GOT3 (cell line): Measurements from ENCODE around the gene CRCP.
"Not testable (repeated sequence)": the region's sequence is repeated elsewhere in the genome, so short reads cannot be mapped to it uniquely, and the experiment has no call there.

Source experiments
- DNase-seq: peaks from one replicate; lab custom pipeline; 2025; ENCODE audit warnings: mixed read lengths; lab: John Stamatoyannopoulos, UW

Gene CRCP

DNA sequence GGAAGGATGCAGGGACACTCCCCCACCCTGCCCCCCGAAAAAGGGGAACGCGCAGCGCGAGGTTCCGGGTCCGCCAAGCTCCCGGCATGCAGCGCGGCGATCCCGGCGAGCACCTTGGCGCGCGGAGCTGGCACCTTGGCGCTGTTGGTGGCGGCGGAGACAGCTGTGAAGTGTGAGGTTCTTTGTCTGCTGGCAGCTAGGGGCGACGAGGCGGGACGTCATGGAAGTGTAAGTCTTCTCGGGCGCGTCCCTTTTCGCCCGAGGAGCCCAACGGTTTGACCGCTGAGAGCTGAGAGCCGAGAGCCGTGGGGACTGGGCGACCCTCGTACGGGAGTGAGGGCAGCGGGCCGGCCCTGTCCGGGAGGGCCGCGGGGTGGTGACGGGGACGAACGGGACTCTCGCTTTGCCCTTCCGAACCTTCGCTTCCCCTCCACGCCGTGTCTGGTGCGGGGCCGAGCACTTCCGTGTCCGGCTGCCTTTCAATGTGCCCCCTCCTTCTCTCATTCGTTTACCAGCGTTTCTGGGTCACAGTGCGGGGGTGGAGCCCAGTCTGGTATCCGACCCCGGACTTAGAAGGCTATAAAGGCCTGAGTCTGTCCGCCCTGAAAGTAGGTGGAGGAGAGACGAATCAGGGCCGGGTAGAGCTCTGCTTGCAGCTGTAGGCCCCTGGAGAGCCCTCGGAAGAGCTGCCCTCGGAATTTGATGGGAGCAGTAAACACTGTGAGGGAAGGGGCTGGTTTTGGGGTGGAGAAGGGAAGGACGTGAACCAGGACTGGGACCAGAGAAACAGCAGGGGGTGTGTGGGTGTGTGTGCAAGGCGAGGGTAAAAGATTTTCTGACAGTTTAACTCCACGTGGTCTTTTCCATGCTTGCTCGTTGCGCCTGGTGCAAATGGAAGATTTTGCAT, at the start of gene CRCP:
TSS of gene CRCP (plus strand) at position 105 of the 907 bp plus-strand sequence. CDS start at position 221, 116 bp downstream.
- peak; percentile 53 for DNase-seq

DNA sequence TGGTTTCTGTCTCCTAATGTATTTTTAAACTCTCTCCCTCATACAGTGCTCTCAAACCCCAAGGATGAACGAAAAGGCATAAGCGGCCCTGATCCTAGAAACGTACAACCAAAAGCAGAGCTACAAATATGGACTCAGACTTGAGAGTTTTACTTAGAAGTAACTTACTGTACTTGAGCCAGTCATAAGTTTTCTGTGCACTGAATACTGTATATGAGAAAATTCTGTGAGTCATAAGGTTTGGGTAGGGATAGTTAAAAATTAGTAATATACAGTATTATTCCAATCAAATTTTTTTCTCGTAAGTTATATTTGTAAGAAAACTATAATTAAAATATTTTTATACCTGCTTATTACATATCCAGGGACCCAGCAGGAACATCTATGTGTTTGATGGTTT, 44.9 kb upstream of the CRCP start:
- DNase-seq, result no peak

DNA sequence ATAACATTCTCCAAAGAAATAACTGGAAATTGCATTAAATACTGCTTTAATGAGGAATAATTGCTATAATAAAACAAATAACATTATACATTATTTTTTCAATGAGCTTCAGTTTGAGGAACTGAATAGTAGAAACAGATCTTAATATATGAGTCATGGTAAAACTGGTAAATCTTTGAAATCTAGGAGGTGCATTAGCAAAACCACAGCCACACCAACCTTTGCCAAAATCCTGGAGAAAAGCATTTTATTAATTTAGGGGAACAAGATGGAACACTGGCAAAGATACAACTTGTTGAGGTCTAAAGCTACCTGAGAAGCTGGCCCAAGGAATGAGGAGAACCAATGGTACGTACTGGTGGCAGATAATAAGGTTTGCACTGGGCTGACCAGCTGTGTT, 44.4 kb upstream of the CRCP start:
- no peak for DNase-seq

DNA sequence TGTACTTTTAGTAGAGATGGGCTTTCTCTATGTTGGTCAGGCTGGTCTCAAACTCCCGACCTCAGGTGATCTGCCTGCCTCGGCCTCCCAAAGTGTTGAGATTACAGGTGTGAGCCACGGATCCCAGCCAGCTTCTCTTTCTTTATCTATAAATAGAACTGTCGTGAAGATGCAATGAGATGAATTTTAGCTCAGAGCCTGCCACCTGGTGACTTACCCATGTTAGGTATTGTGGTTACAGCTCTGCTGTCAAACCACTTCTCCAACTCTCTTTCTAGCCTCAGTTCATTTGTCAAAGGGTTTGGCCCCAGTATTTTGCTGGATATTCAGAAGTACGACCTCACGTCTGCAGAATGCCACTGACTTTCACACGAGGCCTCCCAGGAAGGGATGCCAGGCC, 42.4 kb upstream of the CRCP start:
- not testable (repeated sequence) for DNase-seq

DNA sequence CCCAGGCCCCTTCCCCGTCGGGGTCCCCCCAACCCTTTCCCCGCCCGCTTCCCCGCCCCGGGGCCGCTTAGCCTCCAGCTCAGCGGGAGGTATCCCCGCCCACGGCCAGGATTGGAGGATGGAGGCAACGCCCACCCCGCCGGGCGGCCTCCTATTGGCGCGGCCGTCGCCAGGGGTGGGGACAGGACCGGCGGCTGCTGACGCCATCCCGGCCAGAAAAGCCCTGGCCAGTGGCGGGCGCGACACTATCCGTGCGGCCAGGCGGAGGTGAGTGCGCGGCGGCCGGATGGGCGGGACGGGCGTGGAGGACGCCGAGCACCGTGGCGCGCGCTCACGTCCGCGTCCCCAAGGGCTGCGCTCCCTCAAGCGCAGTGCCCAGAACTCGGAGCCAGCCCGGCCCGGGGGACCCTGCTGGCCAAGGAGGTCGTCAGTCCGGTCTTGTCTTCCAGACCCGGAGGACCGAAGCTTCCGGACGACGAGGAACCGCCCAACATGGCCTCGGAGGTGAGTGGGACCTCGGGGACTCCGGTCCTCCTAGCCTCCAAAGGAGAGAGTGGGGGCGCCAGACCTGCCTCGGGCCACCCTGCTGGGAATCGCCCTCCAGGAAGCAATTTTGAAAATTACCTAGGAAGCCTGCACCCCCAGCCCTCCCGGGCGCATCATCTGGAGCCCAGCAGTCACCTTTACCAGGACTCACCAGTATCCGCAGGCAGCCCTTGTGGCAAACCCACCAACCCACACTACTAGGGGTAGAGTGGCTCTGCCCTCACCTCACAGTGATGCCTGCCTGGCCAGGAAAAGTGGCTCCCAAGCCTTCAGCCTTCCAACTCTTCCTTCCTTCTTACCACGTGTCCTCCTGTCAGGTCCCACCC, 38.8 kb upstream of the CRCP start, which contains the start of gene ASL:
TSS of gene ASL (plus strand) at position 230 of the 872 bp plus-strand sequence. CDS start at position 493, 263 bp downstream.
- peak; percentile 73 for DNase-seq

DNA sequence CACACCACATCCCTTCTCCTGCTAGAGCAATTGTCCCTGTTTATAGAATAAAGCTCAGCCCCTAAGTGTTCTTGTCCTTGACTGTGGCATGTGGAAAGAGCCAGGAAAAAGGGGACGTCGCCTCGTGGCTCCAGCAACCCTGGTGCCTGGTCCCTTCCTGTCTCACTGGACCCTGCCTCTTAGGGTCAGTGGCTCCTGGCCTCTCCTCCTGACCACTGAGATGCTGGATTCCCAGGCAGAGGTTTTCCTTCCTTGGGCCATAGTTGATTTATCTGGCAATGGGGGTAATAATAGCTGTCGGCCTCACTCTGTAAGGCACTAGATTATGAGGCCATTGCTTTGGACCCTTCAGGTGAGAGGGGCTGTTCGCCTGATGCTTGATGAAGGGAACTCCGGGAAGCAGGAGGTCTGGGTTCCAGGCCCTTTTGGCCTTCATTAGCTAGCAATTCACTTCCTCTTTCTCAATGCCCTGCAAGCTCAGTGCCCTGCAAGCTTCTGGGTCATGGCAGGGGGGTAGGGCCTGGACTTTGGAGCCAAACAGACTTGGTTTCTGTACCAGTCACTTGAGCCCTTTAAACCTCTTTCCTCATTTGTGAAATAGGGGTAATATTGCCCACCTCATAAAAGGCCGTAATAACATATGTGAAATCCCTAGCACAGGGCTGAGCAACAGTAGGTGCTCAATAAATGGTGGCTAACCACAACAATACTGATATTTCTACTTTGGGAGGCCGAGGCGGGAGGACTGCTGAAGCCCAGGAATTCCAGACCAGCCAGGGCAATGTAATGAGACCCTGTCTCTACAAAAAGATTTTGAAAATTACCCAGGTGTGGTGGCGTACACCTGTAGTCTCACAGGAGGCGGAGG, 38.0 kb upstream of the CRCP start:
- DNase-seq, result no peak

DNA sequence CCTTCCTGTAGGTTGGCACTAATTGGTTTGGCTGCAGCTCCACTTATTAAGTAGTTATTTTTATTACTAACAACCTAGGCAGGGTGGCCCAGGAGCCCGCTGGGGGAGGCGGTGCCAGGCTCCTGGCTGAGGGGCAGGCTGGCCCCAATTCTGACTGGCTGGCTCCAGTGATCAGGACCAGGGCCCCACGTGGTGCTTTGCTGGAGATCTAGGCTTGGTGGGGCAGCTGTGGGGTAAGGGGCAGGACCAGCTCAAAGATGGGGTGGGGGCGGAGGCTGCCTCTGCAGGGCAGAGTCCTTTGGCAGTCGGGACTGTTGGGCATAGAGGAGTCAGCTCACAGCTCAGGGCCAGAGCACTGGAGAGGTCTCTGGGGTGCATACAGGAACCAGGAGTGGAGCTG, 36.6 kb upstream of the CRCP start:
- DNase-seq, result no peak

DNA sequence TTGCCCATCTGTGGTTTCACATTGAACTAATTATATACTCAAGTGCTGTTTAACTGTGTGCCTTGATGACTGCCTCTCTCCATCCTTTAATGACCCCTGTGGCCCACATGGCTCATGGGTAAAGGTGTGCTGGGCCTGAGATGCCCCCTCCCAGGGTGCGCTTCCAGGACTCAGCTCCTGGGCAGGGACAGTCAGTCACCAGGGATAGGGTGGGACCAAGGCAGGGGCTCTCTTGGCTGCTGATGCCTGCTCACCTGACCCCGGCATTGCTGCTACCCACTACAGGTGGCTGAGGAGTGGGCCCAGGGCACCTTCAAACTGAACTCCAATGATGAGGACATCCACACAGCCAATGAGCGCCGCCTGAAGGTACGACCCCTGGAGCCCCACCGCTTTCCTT, 32.6 kb upstream of the CRCP start:
- no peak for DNase-seq

DNA sequence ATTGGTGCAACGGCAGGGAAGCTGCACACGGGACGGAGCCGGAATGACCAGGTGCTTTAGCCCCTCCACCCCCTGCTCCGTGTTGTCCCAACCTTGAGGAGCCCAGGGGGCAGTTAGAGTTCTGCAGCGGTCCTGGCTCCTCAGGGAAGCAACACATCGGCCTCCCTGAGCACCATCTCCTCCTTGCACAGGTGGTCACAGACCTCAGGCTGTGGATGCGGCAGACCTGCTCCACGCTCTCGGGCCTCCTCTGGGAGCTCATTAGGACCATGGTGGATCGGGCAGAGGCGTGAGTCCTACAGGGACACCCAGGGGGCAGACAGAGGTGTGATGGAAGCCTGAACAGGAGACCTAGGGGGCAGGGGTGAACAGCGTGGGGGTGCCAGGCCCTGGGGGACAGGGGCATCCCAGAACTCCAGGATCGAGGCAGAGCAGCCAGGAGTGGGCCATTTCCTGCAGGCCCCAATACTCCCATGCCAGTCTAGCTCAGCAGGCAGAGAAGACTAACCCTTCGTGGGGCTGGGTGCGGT, 31.7 kb upstream of the CRCP start:
- no peak for DNase-seq

DNA sequence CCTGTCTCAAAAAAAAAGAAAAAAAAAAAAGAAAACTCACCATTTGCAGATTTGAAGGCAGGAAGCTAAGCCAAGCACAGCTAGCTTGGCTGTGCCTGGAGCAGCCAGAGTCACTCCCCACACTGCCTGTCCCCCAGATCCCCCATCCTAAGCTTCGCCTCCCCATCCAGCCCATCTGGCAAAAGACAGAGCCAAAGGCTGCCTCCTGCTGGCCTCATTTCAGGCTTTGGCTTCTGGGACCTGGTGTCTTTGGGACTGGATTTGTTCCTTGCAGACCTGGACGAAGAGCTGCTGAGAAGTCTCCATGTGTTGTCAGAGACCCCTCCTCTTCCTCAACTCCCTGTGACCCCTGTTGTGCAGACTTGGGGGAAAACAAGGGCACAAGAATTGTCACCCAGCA, 31.0 kb upstream of the CRCP start:
- DNase-seq, result no peak

DNA sequence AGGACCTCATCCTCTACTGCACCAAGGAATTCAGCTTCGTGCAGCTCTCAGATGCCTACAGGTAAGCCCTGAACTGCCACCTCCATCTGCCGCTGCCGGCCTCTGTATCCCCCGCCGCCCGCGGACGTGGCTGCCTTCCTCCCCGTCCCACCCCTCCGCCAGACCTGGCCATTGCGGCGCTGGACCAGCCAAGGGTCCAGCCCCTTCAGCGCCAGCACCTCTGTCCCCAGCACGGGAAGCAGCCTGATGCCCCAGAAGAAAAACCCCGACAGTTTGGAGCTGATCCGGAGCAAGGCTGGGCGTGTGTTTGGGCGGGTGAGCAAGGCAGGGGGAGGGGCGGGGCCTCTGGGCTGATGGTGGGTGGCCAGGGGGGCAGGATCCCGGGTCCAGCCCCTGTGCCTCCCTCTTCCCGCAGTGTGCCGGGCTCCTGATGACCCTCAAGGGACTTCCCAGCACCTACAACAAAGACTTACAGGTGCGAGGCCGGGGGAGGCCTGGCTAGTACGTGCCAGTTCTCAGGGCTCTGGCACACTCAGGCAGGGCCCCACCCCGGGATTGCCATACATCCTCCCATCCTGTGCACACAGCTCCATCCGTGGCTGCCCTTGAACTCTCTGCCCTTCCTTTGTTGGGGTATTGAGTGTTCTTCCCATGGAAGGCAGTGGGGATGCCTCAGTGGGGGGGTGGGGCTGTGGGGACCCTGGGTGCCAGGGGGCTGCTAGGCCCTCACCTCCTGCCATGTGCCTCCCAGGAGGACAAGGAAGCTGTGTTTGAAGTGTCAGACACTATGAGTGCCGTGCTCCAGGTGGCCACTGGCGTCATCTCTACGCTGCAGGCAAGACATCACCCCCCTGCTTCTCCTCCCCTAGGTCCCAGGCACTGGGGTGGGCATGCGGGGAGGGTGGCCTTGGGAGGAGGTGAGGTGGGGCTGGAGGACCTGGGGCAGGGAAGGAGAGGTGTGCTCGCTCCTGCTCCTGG, 25.5 kb upstream of the CRCP start:
- DNase-seq, result no peak

DNA sequence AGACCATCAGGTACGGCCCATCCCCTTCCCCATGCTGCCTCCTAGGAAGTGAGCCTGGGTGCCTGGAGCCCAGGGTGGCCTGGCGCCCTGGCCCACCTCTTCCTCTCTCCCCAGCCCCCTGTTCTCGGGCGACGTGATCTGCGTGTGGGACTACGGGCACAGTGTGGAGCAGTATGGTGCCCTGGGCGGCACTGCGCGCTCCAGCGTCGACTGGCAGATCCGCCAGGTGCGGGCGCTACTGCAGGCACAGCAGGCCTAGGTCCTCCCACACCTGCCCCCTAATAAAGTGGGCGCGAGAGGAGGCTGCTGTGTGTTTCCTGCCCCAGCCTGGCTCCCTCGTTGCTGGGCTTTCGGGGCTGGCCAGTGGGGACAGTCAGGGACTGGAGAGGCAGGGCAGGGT, 22.0 kb upstream of the CRCP start:
- DNase-seq, result no peak

DNA sequence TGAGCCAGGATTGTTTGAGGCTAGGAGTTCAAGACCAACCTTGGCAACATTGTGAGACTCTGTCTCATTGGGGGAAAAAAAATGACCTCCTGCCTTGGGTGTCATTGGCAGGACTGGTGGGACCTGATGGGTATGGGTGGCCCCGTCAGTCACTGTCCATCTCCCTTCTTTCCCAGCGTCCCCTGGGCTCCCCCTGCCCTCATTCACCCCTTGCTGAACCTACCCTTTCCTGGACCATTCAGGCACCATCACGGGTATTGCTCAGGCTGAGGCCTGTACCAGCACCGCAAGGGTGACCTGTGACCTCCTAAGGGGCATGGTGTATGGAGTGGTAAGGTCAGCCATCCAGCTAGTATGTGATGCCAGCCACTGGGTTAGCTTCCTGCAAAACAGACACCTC, 19.6 kb upstream of the CRCP start:
- no peak for DNase-seq

DNA sequence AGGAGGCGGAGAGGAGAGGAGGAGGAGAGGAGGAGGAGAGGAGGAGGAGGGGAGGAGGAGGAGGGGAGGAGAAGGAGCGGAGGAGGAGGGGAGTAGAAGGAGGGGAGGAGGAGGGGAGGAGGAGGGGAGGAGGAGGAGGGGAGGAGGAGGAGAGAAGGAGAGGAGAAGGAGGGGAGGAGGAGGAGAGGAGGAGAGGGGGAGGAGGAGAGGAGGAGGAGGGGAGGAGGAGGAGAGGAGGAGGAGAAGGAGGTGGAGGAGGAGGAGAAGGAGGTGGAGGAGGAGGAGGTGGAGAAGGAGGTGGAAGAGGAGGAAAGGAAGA, 15.5 kb upstream of the CRCP start:
- DNase-seq, result no peak

DNA sequence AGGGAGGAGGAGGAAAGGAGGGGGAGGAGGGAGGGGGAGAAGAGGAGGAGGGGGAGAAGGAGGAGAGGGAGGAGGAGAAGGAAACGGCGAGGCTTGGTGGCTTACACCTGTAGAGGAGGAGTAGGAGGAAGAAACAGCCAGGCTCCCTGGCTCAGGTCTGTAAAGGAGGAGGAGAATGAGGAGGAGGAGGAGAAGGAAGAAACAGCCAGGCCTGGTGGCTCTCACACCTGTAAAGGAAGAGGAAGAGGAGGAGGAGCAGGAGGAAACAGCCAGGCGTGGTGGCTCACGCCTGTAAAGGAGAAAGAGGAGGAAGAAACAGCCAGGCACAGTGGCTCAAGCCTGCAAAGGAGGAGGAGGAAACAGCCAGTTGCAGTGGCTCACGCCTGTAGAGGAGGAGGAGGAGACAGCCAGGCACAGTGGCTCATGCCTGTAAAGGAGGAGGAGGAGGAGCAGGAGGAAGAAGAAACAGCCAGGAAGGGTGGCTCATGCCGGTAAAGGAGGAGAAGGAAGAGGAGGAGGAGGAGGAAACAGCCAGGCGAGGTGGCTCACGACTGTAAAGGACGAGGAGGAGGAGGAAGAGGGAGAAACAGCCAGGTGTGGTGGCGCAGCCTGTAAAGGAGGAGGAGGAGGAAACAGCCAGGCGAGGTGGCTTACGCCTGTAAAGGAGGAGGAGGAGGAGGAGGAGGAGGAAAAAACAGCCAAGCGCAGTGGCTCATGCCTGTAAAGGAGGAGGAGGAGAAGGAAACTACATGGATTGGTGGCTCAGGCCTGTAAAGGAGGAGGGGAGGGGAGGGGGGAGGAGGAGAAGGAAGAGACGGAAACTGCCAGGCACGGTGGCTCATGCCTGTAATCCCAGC, 14.9 kb upstream of the CRCP start:
- no peak for DNase-seq

DNA sequence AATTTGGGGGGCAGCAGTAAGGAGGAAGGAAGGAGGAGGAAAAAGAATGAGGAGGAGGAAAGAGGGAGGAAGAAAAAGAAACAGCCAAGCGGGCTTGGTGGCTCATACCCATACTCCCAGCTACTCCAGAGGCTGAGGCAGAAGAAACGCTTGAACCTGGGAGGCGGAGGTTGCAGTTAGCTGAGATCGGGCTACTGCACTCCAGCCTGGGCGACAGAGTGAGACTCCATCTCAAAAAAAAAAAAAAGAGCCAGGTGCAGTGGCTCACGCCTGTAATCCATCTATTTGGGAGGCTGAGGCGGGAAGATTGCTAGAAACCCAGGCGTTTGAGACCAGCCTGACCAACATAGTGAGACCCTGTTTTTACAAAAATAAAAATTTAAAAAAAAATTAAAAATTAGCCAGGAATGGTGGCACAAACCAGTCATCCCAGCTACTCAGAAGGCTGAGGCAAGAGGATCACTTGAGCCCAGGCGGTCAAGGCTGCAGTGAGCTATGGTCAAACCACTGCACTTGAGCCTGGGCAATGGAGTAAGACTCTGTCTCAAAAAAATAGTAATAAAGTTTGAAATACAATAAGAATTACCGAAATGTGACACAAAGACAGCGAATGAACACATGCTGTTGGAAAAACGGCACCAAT, 14.1 kb upstream of the CRCP start:
- DNase-seq, result no peak

DNA sequence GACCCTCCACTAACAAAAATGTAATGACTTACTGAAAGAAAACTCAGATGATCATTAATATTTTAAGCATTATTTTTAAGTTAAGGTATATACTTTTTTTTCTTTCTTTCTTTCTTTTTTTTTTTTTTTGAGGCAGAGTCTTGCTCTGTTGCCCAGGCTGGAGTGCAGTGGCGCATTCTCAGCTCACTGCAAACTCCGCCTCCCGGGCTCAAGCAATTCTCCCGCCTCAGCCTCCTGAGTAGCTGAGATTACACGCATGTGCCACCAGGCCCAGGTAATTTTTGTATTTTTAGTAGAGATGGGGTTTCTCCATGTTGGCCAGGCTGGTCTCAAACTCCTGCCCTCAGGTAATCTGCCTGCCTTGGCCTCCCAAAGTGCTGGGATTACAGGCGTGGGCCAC, 12.5 kb upstream of the CRCP start:
- DNase-seq, result not testable (repeated sequence)

DNA sequence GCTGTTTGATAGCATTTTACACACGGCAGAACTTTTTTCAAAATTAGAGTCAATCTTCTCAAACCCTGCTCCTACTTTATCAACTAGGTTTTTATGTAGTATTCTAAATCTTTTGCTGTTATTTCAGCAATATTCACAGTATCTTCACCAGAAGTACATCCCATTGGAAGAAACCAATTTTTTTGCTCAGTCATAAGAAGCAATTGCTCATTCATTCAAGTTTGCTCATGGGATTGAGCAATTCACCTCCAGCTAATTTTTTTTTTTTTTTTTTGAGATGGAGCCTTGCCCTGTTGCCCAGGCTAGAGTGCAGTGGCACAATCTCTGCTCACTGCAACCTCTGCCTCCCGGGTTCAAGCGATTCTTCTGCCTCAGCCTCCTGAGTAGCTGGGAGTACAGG, 10.7 kb upstream of the CRCP start:
- not testable (repeated sequence) for DNase-seq

DNA sequence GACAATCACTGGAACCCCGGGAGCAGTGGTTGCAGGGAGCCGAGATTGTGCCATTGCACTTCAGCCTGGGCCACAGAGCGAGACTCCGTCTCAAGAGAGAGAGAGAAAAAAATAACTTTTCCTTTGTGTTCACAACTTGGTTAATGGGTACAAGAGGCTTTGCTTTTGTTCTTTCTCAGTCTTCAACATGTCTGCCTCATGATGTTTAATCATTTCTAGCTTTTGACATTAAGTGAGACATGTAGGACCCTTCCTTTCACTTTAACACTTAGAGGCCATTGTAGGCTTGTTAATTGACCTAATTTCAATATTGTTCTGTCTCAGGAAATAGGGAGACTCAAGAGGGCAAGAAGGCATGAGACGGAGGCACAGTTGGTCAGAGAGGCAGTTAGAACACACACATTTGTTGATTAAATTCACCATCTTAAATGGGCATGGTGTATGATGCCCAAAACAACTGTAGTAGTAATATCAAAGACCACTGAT, 9.3 kb upstream of the CRCP start:
- DNase-seq, result no peak
